NCI-H1105 treated with DMSO at 0.1 percent for 48 hours (cell line): ENCODE data around the gene LCN15.
"Not testable (repeated sequence)": the region's sequence is repeated elsewhere in the genome, so short reads cannot be mapped to it uniquely, and the experiment has no call there.

Source experiments
- DNase-seq: peaks from one replicate; lab custom pipeline; 2025; lab: John Stamatoyannopoulos, UW

LCN15 gene, protein sequence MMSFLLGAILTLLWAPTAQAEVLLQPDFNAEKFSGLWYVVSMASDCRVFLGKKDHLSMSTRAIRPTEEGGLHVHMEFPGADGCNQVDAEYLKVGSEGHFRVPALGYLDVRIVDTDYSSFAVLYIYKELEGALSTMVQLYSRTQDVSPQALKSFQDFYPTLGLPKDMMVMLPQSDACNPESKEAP

DNA sequence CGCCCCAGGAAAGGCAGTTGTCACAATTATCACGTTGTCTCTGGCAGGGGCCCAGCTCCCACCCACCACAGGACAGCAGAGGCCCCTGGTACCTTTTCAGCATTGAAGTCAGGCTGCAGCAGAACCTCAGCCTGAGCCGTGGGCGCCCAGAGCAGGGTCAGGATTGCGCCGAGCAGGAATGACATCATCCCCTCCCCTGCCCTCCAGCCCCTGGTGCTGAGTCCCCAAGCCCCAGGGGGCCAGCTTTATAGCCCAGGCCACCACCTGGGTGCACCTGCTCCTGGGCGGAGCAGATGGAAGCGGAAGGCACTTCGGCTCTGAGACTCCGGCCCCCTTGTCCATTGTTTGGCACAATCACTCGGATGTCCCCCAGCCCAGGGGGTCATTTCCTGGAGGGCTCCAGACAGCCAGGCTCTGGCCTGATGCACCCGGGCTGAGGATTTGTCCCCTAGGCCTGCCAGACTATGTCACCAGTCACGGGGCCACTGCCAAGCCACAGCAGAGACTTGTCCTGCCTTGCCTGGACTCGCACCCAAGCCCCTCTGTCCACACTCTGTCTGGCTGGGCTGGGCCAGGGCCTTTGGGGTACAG, at the start of gene LCN15:
Gene LCN15, minus strand, starts transcription at position 218 of the 591 bp plus-strand sequence. Its CDS starts 30 bp downstream, at position 188.
- DNase-seq, result no peak

DNA sequence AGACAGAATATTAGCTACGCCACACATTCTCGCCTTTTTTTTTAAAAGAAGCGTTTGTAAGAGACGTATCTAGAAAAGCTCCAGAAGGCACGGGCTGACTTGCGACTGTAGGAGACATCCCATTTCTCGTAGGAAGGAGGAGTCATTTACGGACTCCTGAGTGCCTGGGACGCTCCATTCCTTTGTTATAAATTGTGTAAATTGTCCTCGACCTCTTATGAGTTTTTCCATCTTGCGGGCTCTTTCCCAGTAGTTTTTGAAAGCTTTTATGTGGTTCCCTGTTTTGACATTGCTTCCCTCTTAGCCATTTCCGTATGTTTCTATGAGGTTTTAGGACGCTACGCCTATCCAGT, 44.5 kb upstream of the LCN15 start:
- no peak for DNase-seq

GRCh38 chr9:136808075-136808805, 43.9 kb upstream of the LCN15 start:
- DNase-seq, result no peak

- peak; percentile 67 for DNase-seq
Observed at GRCh38 chr9:136807281-136808074, 43.2 kb upstream of the LCN15 start, which contains the start of gene RABL6. TSS of gene RABL6 (plus strand) at chr9:136807948. CDS start at chr9:136808197, 249 bp downstream.

- DNase-seq, result no peak
Observed at GRCh38 chr9:136806631-136807201, 42.4 kb upstream of the LCN15 start.

- no peak for DNase-seq
Observed at GRCh38 chr9:136806067-136806466, 41.7 kb upstream of the LCN15 start.

DNA sequence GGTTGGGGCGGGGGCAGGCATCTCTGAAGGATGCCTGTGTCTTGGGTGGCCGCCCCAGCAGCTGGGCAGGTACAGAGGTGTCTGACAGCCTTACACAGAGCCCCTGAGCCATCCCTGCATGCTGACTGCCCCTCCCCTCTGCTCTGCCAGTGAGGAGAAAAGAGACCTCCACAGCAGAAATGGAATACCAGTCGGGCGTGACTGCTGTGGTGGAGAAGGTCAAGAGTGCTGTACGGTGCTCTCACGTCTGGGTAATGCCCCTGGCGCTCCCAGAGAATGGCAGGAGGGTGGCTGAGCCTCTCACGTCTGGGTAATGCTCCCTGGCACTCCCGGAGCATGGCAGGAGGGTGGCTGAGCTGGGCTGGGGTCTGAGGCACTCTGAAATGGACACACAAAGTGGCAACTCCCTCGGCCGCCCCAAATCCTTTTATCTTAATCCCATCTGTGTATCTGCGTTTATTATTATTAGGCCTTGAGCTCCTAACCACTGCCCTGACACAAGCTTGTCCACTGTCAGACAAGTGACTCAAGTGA, 41.0 kb upstream of the LCN15 start:
- DNase-seq, result no peak

- DNase-seq, result no peak
Observed at GRCh38 chr9:136804509-136805206, 40.3 kb upstream of the LCN15 start.

DNA sequence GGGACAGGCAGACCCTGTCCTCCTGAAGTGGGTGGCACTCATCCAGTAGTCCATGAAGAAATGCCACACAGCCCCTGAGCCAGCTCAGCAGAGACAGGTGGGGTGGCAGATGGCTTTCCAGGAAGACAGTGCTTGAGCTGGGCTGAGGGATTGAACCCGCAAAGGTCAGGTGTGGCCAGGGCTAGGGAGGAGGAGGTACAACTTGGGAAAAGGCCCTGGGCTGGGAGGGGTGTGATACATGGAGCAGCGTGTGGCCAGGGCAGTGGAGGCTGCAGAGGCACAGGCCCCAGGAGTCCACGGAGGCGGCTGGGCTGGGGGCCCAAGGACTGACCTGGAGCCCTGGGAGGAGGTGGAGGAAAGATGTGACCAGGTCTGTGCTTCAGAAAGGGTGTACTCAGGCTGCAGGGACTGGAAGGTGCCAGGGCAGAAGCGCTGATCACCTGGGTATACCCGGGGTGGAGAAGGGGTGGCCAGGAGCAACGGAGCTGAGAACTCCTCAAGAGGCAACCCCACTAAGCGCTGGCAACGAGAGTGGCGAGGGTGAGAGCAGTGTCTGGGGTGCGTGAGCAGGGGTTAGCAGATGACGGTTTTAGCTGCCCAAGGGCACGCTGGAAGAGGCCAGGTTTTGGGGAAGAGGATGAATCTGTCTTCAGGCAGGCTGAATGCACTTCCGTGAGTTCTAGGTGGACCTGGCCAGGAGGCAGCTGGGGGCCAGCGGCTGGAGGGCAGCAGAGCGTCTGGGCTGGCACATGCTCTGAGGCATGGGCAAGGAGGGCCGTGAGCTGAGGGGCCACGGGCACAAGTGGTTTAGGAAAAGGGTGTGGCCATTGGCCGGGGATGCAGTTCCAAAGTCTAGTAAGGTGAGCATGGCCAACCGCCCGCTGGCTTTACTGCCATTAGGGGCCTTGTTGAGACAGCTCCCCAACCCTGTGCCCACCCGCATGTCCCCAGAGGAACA, 39.5 kb upstream of the LCN15 start:
- no peak for DNase-seq

DNA sequence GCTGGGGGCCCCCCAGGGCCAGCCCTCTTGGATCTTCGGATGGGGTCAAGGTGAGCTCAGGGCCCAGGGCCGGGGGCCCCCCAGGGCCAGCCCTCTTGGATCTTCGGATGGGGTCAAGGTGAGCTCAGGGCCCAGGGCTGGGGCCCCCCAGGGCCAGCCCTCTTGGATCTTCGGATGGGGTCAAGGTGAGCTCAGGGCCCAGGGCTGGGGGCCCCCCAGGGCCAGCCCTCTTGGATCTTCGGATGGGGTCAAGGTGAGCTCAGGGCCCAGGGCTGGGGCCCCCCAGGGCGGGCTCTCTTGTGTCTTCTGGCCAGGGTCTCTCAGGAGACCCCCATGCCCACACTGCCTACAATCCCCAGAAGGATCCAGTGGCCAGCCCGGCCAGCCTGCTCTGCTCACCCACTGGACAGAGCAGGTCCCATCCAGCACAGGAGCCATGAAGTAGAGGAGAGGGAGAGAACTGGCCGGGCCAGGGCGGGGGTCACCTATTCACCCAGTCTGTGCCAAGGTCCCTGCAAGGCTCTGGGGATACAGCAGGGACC, 38.8 kb upstream of the LCN15 start:
- not testable (repeated sequence) for DNase-seq

DNA sequence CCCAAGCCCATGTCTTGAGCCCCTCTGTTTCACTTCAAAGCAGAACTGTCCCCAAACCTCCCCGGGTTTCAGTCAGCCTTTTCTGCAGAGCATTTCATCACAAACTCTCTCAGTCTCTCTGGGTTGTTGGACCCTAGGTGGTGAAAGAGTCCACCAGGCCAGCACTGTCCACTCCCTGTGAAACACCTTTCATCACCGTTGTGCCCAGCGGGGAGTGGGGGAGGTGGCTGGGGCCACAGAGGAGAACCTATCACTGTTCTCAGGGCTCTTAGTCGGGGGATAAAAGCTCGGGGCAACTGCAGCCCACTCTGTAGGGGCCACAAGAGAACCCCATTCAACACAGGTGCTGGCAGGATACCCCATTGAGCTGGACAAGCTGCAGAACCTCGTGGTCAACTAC, 38.0 kb upstream of the LCN15 start:
- no peak for DNase-seq

GRCh38 chr9:136799854-136800657, 35.7 kb upstream of the LCN15 start:
- peak; percentile 93 for DNase-seq

DNA sequence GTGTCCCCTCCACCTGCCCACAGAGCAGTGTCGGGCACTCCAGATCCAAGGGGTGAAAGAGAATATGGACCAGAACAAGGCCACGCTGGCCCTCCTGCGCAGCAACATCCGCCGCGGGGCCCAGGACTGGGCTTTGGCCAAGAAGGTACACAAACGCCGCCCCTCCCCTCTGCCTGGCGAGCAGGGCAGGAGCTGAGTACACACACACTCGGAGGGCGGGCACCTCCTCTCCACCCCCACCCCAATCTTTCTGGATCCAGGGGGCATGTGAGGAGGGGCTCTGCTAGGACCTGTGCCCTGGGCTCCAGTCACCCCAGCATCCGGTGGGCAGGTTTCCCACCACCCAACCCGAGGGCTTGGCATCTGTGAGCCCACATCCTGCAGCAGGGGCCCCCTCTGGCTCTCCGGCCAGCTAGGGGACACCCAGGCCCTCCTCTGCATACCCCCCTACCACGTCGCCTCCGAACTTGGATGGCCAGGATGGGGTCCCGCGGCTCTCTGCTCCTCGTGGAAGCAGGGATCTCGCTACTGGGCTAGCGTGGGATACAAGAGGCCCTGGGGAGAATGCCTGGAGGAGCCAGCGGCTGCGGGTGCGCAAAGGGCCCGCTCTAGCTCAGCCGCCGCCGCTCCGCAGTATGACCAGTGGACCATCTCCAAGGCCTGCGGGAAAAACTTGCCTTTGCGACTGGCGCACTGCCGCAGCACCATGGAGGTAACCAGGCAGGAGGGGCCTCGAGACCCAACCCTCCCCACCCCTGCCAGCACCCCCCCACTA, 34.9 kb upstream of the LCN15 start:
- peak; percentile 38 for DNase-seq

DNA sequence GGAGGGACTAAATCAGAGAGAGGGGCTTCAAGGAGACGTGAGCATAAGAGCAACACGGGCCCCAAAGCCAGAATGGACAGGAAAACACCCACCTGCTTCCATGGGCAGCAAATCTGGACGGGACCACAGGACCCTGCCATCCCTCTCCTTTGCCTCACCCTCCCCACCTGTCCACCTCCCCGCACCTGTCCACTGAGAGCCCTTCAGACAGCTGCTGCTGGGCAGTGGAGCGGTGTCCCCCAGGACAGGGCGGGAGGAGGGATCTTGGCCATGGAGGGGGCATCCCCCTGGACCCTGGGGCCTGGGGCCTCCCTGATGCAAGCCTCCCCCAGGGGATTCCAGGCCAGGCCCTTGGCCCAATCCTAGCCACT, 34.4 kb upstream of the LCN15 start:
- DNase-seq, result no peak

- not testable (repeated sequence) for DNase-seq
Observed at GRCh38 chr9:136796775-136797347, 32.5 kb upstream of the LCN15 start.

GRCh38 chr9:136796238-136796774, 32.0 kb upstream of the LCN15 start, which contains the start of gene CCDC183:
TSS of gene CCDC183 (plus strand) at chr9:136796338. CDS start at chr9:136796398, 60 bp downstream.
- DNase-seq, result no peak

GRCh38 chr9:136795000-136795348, 30.7 kb upstream of the LCN15 start:
- DNase-seq, result no peak
